Astrocyte (in vitro differentiated cells and primary cell): ENCODE results near the gene HSD17B4. TPM values are rescaled to one million over a fixed set of nuclear protein-coding genes. Genes with fewer than 3 reads are reported as not detected.
"Not testable (repeated sequence)": the region's sequence is repeated elsewhere in the genome, so short reads cannot be mapped to it uniquely, and the experiment has no call there.

Experiments
- DNase-seq: peaks from one replicate; pipeline ENCODE4 v3.0.0-alpha.2; 2010; ENCODE audit warnings: low read depth
- FAIRE-seq: peaks from 2 replicates; lab custom pipeline; 2011; peaks lifted over from hg19 to GRCh38; lab: Jason Lieb, UNC
- H2AFZ ChIP-seq: 2 replicates; pipeline ENCODE4 v1.6.0; 2012; ENCODE audit warnings: low read depth, low read length, inconsistent platforms
- H3K27ac ChIP-seq: 2 replicates; pipeline ENCODE4 v1.5.1; 2011; ENCODE audit warnings: low read depth, low read length, inconsistent platforms
- H3K27me3 ChIP-seq: 2 replicates; pipeline ENCODE4 v1.6.0; 2011; ENCODE audit warnings: low read length, inconsistent platforms; ENCODE audit not compliant: insufficient read depth
- H3K36me3 ChIP-seq: 2 replicates; pipeline ENCODE4 v1.5.1; 2011; ENCODE audit warnings: low read length, inconsistent platforms; ENCODE audit not compliant: insufficient read depth
- H3K4me1 ChIP-seq: 2 replicates; pipeline ENCODE4 v1.5.1; 2011; ENCODE audit warnings: low read length, inconsistent platforms; ENCODE audit not compliant: insufficient read depth
- H3K4me2 ChIP-seq: 2 replicates; pipeline ENCODE4 v1.6.0; 2012; ENCODE audit warnings: low read length, inconsistent platforms
- H3K4me3 ChIP-seq: 2 replicates; pipeline ENCODE4 v1.5.1; 2011; ENCODE audit warnings: low read depth, mild to moderate bottlenecking, low read length, inconsistent platforms; ENCODE audit not compliant: insufficient read depth
- H3K79me2 ChIP-seq: 2 replicates; pipeline ENCODE4 v1.6.0; 2012; ENCODE audit warnings: mild to moderate bottlenecking, low read length, inconsistent platforms; ENCODE audit not compliant: insufficient read depth
- H3K9ac ChIP-seq: 2 replicates; pipeline ENCODE4 v1.6.0; 2012; ENCODE audit warnings: mild to moderate bottlenecking, low read length, inconsistent platforms
- H3K9me3 ChIP-seq: 2 replicates; pipeline ENCODE4 v1.5.1; 2012; ENCODE audit warnings: low read depth, mild to moderate bottlenecking, low read length, inconsistent platforms; ENCODE audit not compliant: insufficient read depth
- H4K20me1 ChIP-seq: 2 replicates; pipeline ENCODE4 v1.6.0; 2012; ENCODE audit warnings: low read length, inconsistent platforms; ENCODE audit not compliant: insufficient read depth
- H3K27ac Mint-ChIP-seq: one replicate; pipeline ENCODE4 v1.8.0; 2021; ENCODE audit warnings: mild to moderate bottlenecking, mixed read lengths; ENCODE audit not compliant: unreplicated experiment
- H3K27me3 Mint-ChIP-seq: one replicate; pipeline ENCODE4 v1.8.0; 2021; ENCODE audit warnings: low read depth, mixed read lengths; ENCODE audit not compliant: unreplicated experiment
- H3K36me3 Mint-ChIP-seq: one replicate; pipeline ENCODE4 v1.8.0; 2021; ENCODE audit warnings: low read depth, mixed read lengths; ENCODE audit not compliant: unreplicated experiment
- H3K4me1 Mint-ChIP-seq: one replicate; pipeline ENCODE4 v1.8.0; 2021; ENCODE audit warnings: low read depth, mixed read lengths; ENCODE audit not compliant: unreplicated experiment
- H3K4me3 Mint-ChIP-seq: one replicate; pipeline ENCODE4 v1.8.0; 2021; ENCODE audit warnings: mild to moderate bottlenecking, moderate library complexity, mixed read lengths; ENCODE audit not compliant: unreplicated experiment
- H3K9me3 Mint-ChIP-seq: one replicate; pipeline ENCODE4 v1.8.0; 2021; ENCODE audit warnings: mild to moderate bottlenecking, mixed read lengths; ENCODE audit not compliant: unreplicated experiment
- EZH2 ChIP-seq: IDR thresholded peaks from 2 replicates; pipeline ENCODE4 v1.6.1; 2012; ENCODE audit warnings: mild to moderate bottlenecking, low read length, inconsistent platforms; ENCODE audit not compliant: insufficient read depth
- total RNA-seq: library from RNA; stranded (reverse); gene quantifications from 2 replicates; pipeline ENCODE4 v1.2.1, GENCODE V29; 2021
- TF ChIP-seq, protein P1 (sequence below): IDR thresholded peaks from 2 replicates; pipeline ENCODE4 v1.5.1; 2011; ENCODE audit warnings: low read depth, mild to moderate bottlenecking, inconsistent platforms, low read length, moderate library complexity; ENCODE audit not compliant: insufficient read depth

Gene HSD17B4
- total RNA-seq, 1 donor from 2014 or later = 108 TPM

- no peaks in the 10 kb centered on the region for H3K9me3 ChIP-seq
Observed at GRCh38 chr5:119426057-119426456, 26.2 kb upstream of the HSD17B4 start.

GRCh38 chr5:119427060-119427459 is 25.2 kb upstream of the HSD17B4 start:
- peaks cover 7% of the 10 kb centered on the region for H3K9me3 Mint-ChIP-seq
- Histone ChIP-seq H3K9me3 (no peaks in the 10 kb centered on the region), H3K27me3 (no peaks in the 10 kb centered on the region), H3K9ac (no peak overlapping the region), H3K4me3 (no peak overlapping the region), H3K27ac (no peak overlapping the region), H3K4me1 (no peaks in the 10 kb centered on the region), H3K79me2 (no peaks in the 10 kb centered on the region), H3K4me2 (no peak overlapping the region), H4K20me1 (no peaks in the 10 kb centered on the region), H2AFZ (no peak overlapping the region), H3K36me3 (no peaks in the 10 kb centered on the region)
- DNase-seq = no peak
- no peaks in the 10 kb centered on the region for H3K27me3 Mint-ChIP-seq
- no peak overlapping the region for H3K4me3 Mint-ChIP-seq
- no peaks in the 10 kb centered on the region for H3K36me3 Mint-ChIP-seq
- H3K27ac Mint-ChIP-seq = no peak overlapping the region
- H3K4me1 Mint-ChIP-seq = no peaks in the 10 kb centered on the region
- TF ChIP-seq, protein P1, sequence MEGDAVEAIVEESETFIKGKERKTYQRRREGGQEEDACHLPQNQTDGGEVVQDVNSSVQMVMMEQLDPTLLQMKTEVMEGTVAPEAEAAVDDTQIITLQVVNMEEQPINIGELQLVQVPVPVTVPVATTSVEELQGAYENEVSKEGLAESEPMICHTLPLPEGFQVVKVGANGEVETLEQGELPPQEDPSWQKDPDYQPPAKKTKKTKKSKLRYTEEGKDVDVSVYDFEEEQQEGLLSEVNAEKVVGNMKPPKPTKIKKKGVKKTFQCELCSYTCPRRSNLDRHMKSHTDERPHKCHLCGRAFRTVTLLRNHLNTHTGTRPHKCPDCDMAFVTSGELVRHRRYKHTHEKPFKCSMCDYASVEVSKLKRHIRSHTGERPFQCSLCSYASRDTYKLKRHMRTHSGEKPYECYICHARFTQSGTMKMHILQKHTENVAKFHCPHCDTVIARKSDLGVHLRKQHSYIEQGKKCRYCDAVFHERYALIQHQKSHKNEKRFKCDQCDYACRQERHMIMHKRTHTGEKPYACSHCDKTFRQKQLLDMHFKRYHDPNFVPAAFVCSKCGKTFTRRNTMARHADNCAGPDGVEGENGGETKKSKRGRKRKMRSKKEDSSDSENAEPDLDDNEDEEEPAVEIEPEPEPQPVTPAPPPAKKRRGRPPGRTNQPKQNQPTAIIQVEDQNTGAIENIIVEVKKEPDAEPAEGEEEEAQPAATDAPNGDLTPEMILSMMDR = no peak
- TF ChIP-seq EZH2 = no peak
- FAIRE-seq = no peak

More at GRCh38 chr5:119426057-119426456, 26.2 kb upstream of the HSD17B4 start:
- Histone ChIP-seq H4K20me1 (no peaks in the 10 kb centered on the region), H3K79me2 (no peaks in the 10 kb centered on the region), H3K4me3 (no peak overlapping the region), H3K4me1 (no peaks in the 10 kb centered on the region), H3K9ac (no peak overlapping the region), H3K27ac (no peak overlapping the region), H3K36me3 (no peaks in the 10 kb centered on the region), H3K27me3 (no peaks in the 10 kb centered on the region), H3K4me2 (no peak overlapping the region), H2AFZ (no peak overlapping the region)
- H3K9me3 Mint-ChIP-seq = peaks cover 3% of the 10 kb centered on the region
- no peaks in the 10 kb centered on the region for H3K27me3 Mint-ChIP-seq
- no peak overlapping the region for H3K27ac Mint-ChIP-seq
- H3K36me3 Mint-ChIP-seq = no peaks in the 10 kb centered on the region
- no peak for TF ChIP-seq EZH2
- TF ChIP-seq, protein P1 = no peak
- no peak for FAIRE-seq
- DNase-seq = no peak
- no peak overlapping the region for H3K4me3 Mint-ChIP-seq
- H3K4me1 Mint-ChIP-seq = no peaks in the 10 kb centered on the region

DNA sequence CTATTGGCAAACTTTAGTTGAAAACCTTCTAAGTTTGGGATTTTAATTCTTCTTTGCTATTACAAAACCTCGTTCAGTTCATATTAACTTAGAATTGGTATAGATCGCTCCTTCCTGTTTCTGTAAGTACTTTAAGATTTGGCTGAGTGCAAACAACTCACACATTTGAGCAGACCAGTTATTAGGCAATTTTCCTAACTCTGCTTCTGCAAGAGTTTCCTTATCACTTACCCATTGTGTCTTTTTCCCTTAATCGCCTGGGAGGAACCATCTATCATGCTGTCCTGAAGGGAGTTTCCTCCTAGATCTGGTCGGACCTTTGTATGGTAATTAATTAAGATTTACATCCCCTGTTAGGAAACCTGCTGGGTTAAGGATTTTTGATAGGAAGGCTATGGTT is 24.7 kb upstream of the HSD17B4 start:
- DNase-seq, H3K27me3 ChIP-seq, H2AFZ ChIP-seq, H3K27me3 Mint-ChIP-seq, H3K4me3 Mint-ChIP-seq, H3K4me1 Mint-ChIP-seq, H3K4me1 ChIP-seq, H3K9ac ChIP-seq, H4K20me1 ChIP-seq, H3K27ac Mint-ChIP-seq, H3K4me3 ChIP-seq, FAIRE-seq, H3K36me3 Mint-ChIP-seq, H3K9me3 ChIP-seq, H3K4me2 ChIP-seq, H3K27ac ChIP-seq, H3K9me3 Mint-ChIP-seq, H3K36me3 ChIP-seq, H3K79me2 ChIP-seq: not testable (repeated sequence)

GRCh38 chr5:119428166-119428565 is 24.1 kb upstream of the HSD17B4 start:
- H3K36me3 Mint-ChIP-seq, H3K4me3 ChIP-seq, FAIRE-seq, H3K4me1 Mint-ChIP-seq, H3K9ac ChIP-seq, H3K4me3 Mint-ChIP-seq, H3K27ac Mint-ChIP-seq, H3K36me3 ChIP-seq, H3K4me2 ChIP-seq, H4K20me1 ChIP-seq, H3K79me2 ChIP-seq, H3K27ac ChIP-seq, H3K27me3 Mint-ChIP-seq, DNase-seq, H3K27me3 ChIP-seq, H2AFZ ChIP-seq, H3K9me3 ChIP-seq, H3K4me1 ChIP-seq: not testable (repeated sequence)
- H3K9me3 Mint-ChIP-seq = peaks cover 13% of the 10 kb centered on the region

DNA sequence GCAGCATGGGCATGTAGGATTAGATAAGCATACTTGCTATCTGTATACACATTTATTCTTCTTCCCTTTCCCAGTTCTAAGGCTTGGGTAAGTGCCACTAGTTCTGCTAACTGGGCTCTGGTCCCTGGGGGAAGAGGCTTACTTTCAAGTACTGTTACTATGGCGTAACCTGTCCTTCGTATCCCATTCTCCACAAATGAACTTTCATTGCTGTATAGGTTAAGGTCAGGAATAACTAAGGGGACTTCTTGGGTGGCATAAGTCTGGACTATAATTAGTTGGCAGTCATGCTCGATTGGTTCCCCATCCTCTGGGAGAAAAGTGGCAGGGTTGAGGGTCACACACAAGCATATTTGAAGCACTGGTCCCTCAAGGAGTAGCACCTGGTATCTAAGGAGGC is 23.7 kb upstream of the HSD17B4 start:
- not testable (repeated sequence) for H3K9me3 ChIP-seq, H3K4me2 ChIP-seq, H3K4me3 Mint-ChIP-seq, H3K79me2 ChIP-seq, H3K4me1 ChIP-seq, H3K27me3 ChIP-seq, H3K27me3 Mint-ChIP-seq, FAIRE-seq, DNase-seq, H3K36me3 Mint-ChIP-seq, H3K4me3 ChIP-seq, H2AFZ ChIP-seq, H3K27ac ChIP-seq, H3K4me1 Mint-ChIP-seq, H3K9ac ChIP-seq, H3K27ac Mint-ChIP-seq, H3K36me3 ChIP-seq, H4K20me1 ChIP-seq
- peaks cover 13% of the 10 kb centered on the region for H3K9me3 Mint-ChIP-seq
